Brain microvascular endothelial cell (primary cell): Measurements from ENCODE around the gene JOSD1.

ENCODE experiments used
- DNase-seq: peaks from one replicate; pipeline ENCODE4 v3.0.0-alpha.2; 2020
- H3K27ac ChIP-seq: fragments of 250-450 bp; sonication (Bioruptor Pico); 2 replicates; pipeline ENCODE4 v1.5.1; 2020; ENCODE audit warnings: mild to moderate bottlenecking, moderate library complexity
- H3K27me3 ChIP-seq: fragments of 250-450 bp; sonication (Bioruptor Pico); replicated peaks from 2 replicates; pipeline ENCODE4 v1.5.1; 2020; ENCODE audit warnings: mild to moderate bottlenecking
- H3K36me3 ChIP-seq: fragments of 250-450 bp; sonication (Bioruptor Pico); replicated peaks from 2 replicates; pipeline ENCODE4 v1.5.1; 2020; ENCODE audit warnings: mild to moderate bottlenecking
- H3K4me3 ChIP-seq: 2 replicates; pipeline ENCODE4 v1.5.1; 2011; ENCODE audit warnings: low read depth, mild to moderate bottlenecking, control low read depth, low read length, moderate library complexity
- CTCF ChIP-seq: IDR thresholded peaks from 2 replicates; pipeline ENCODE4 v1.5.1; 2011; ENCODE audit warnings: low read depth, mild to moderate bottlenecking, moderate library complexity, low read length, control low read depth, inconsistent platforms; ENCODE audit errors: missing control alignments
- in situ Hi-C: cut with HindIII; loops from 2 replicates; pipeline ENCODE4 v1.10.0; 2017; ENCODE audit warnings: low sequenced_read_pairs, low pct_ligation_motif_present

JOSD1 gene

GRCh38 chr22:38731703-38732161, 31.0 kb upstream of the JOSD1 start:
- Histone ChIP-seq H3K27me3 (no peaks in the 10 kb centered on the region), H3K36me3 (peaks cover 74% of the 10 kb centered on the region), H3K4me3 (no peak overlapping the region), H3K27ac (no peak overlapping the region)
- TF ChIP-seq CTCF, result no peak
- in situ Hi-C loops, result no loop called here
- DNase-seq, result no peak

GRCh38 chr22:38730411-38730871, 29.7 kb upstream of the JOSD1 start:
- H3K36me3 ChIP-seq, result peaks cover 81% of the 10 kb centered on the region
- DNase-seq, result no peak
- no peak overlapping the region for H3K27ac ChIP-seq
- in situ Hi-C loops, result no loop called here
- no peak overlapping the region for H3K4me3 ChIP-seq
- TF ChIP-seq CTCF, result no peak
- no peaks in the 10 kb centered on the region for H3K27me3 ChIP-seq

GRCh38 chr22:38729946-38730345, 29.2 kb upstream of the JOSD1 start:
- no peak for DNase-seq
- Histone ChIP-seq H3K4me3 (no peak overlapping the region), H3K36me3 (peaks cover 83% of the 10 kb centered on the region), H3K27me3 (no peaks in the 10 kb centered on the region), H3K27ac (no peak overlapping the region)
- in situ Hi-C loops, result no loop called here
- no peak for TF ChIP-seq CTCF

GRCh38 chr22:38728871-38729796, 28.4 kb upstream of the JOSD1 start:
- Histone ChIP-seq H3K27ac (no peak overlapping the region), H3K36me3 (peaks cover 88% of the 10 kb centered on the region), H3K4me3 (no peak overlapping the region), H3K27me3 (no peaks in the 10 kb centered on the region)
- no peak for DNase-seq
- no peak for TF ChIP-seq CTCF
- in situ Hi-C loops, result no loop called here

- in situ Hi-C loops, result no loop called here
- Histone ChIP-seq H3K27me3 (no peaks in the 10 kb centered on the region), H3K4me3 (no peak overlapping the region), H3K27ac (no peak overlapping the region), H3K36me3 (peaks cover 89% of the 10 kb centered on the region)
- no peak for DNase-seq
- TF ChIP-seq CTCF, result no peak
These were observed 27.0 kb upstream of the JOSD1 start for GRCh38 chr22:38727530-38728451.
